OCI-LY1 (cell line): ENCODE measurements around the gene FCN1.

Source experiments
- H2AFZ ChIP-seq: fragments of 200-600 bp; sonication (generic), shearing (Covaris generic); 2 replicates; pipeline ENCODE4 v1.6.0; 2014; ENCODE audit warnings: antibody characterized with exemption, mild to moderate bottlenecking, low read length
- H3F3A ChIP-seq: fragments of 200-600 bp; sonication (generic), shearing (Covaris generic); 2 replicates; pipeline ENCODE4 v1.6.0; 2014; ENCODE audit warnings: mild to moderate bottlenecking, antibody characterized with exemption, low read length, moderate library complexity; ENCODE audit not compliant: insufficient read depth
- H3K27ac ChIP-seq: fragments of 200-600 bp; sonication (generic); 2 replicates; pipeline ENCODE4 v1.5.1; 2014; ENCODE audit warnings: low read length, mixed run types, mild to moderate bottlenecking, low read depth; ENCODE audit not compliant: poor library complexity, severe bottlenecking
- H3K27me3 ChIP-seq: fragments of 200-600 bp; sonication (generic); 2 replicates; pipeline ENCODE4 v1.6.0; 2014; ENCODE audit warnings: antibody characterized with exemption, mild to moderate bottlenecking, low read length, moderate library complexity; ENCODE audit not compliant: insufficient read depth
- H3K36me3 ChIP-seq: fragments of 200-600 bp; sonication (generic); 2 replicates; pipeline ENCODE4 v1.6.1; 2014; ENCODE audit warnings: mild to moderate bottlenecking, antibody characterized with exemption, low read length, moderate library complexity, mixed read lengths; ENCODE audit not compliant: insufficient read depth
- H3K4me1 ChIP-seq: fragments of 200-600 bp; sonication (generic); 2 replicates; pipeline ENCODE4 v1.5.1; 2014; ENCODE audit warnings: mild to moderate bottlenecking, low read length, moderate library complexity; ENCODE audit not compliant: insufficient read depth, severe bottlenecking
- H3K4me2 ChIP-seq: fragments of 200-600 bp; sonication (generic), shearing (Covaris generic); 2 replicates; pipeline ENCODE4 v1.6.1; 2014; ENCODE audit warnings: low read length
- H3K4me3 ChIP-seq: fragments of 200-600 bp; sonication (generic); 2 replicates; pipeline ENCODE4 v1.5.1; 2014; ENCODE audit warnings: low read length, low read depth, mild to moderate bottlenecking, mixed read lengths; ENCODE audit not compliant: poor library complexity, severe bottlenecking
- H3K79me2 ChIP-seq: fragments of 200-600 bp; shearing (Covaris generic); 2 replicates; pipeline ENCODE4 v1.6.1; 2016; ENCODE audit warnings: mixed run types, low read length, mixed read lengths; ENCODE audit not compliant: insufficient read depth
- H3K9ac ChIP-seq: fragments of 200-600 bp; sonication (generic), shearing (Covaris generic); 2 replicates; pipeline ENCODE4 v1.6.1; 2014; ENCODE audit warnings: mild to moderate bottlenecking, low read length, mixed read lengths
- H3K9me2 ChIP-seq: fragments of 200-600 bp; sonication (generic), shearing (Covaris generic); 2 replicates; pipeline ENCODE4 v1.6.1; 2014; ENCODE audit warnings: low read depth, mild to moderate bottlenecking, low read length, mixed read lengths
- H3K9me3 ChIP-seq: fragments of 200-600 bp; shearing (Covaris generic); 2 replicates; pipeline ENCODE4 v1.6.1; 2014; ENCODE audit warnings: low read length, mixed read lengths
- H4K20me1 ChIP-seq: fragments of 200-600 bp; sonication (generic), shearing (Covaris generic); 2 replicates; pipeline ENCODE4 v1.6.0; 2016; ENCODE audit warnings: mild to moderate bottlenecking, low read length; ENCODE audit not compliant: insufficient read depth
- EZH2 ChIP-seq: fragments of 200-600 bp; sonication (generic), shearing (Covaris generic); IDR thresholded peaks from 2 replicates; pipeline ENCODE4 v1.8.0; 2017; ENCODE audit warnings: borderline replicate concordance, mixed run types, mild to moderate bottlenecking, antibody characterized with exemption, low read length, moderate library complexity, mixed read lengths
- TF ChIP-seq, protein P1 (sequence below): fragments of 200-600 bp; sonication (generic), shearing (Covaris generic); IDR thresholded peaks from 2 replicates; pipeline ENCODE4 v1.5.1; 2017; ENCODE audit warnings: mild to moderate bottlenecking, antibody characterized with exemption, low read length, moderate library complexity, mixed read lengths

FCN1 gene

DNA sequence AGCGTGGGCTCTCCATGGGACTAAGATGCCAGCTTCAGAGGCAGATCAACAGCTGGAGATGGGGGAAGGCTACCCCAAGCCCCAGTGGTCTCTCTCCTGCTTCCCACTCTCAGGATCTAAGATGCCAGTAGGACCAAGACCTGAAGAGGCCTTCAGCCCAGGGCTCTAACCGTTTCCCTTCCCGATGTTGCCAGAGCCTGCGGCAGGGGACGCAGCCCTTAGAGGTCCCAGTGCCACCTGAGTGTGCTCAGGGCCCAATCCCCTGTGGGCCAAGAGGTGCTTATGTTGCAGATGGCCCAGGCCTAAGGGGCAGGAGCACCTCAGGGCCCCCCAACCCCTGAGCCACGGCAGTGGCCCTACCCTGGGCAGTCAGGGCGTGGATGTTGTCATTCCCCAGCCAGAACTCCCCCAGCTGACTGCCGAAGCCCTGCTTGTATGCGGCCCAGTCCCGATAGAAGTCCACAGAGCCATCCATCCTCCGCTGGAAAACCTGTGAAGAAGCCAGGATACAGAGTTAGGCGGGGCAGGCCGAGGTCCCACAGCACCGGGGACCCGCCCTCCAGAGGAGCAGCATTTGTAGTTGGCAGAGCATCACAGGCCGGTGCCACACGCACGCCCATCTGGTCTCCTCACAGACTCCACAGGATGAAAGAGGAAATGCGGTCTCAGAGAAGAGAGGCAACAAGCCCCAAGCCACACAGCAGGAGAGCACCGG lies 5.4 kb downstream of the FCN1 start:
- TF ChIP-seq, protein P1, sequence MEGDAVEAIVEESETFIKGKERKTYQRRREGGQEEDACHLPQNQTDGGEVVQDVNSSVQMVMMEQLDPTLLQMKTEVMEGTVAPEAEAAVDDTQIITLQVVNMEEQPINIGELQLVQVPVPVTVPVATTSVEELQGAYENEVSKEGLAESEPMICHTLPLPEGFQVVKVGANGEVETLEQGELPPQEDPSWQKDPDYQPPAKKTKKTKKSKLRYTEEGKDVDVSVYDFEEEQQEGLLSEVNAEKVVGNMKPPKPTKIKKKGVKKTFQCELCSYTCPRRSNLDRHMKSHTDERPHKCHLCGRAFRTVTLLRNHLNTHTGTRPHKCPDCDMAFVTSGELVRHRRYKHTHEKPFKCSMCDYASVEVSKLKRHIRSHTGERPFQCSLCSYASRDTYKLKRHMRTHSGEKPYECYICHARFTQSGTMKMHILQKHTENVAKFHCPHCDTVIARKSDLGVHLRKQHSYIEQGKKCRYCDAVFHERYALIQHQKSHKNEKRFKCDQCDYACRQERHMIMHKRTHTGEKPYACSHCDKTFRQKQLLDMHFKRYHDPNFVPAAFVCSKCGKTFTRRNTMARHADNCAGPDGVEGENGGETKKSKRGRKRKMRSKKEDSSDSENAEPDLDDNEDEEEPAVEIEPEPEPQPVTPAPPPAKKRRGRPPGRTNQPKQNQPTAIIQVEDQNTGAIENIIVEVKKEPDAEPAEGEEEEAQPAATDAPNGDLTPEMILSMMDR: no peak
- TF ChIP-seq EZH2: no peak
- H3K27me3 ChIP-seq: peaks cover 3% of the 10 kb centered on the region
- H3K36me3 ChIP-seq: no peaks in the 10 kb centered on the region
- H4K20me1 ChIP-seq: no peaks in the 10 kb centered on the region
- H3K9me2 ChIP-seq: no peaks in the 10 kb centered on the region
- H3K4me2 ChIP-seq: no peak overlapping the region
- H3K79me2 ChIP-seq: no peaks in the 10 kb centered on the region
- H3K27ac ChIP-seq: no peak overlapping the region
- H3K9ac ChIP-seq: no peak overlapping the region
- H2AFZ ChIP-seq: no peak overlapping the region
- H3K4me3 ChIP-seq: no peak overlapping the region
- H3F3A ChIP-seq: no peaks in the 10 kb centered on the region
- H3K4me1 ChIP-seq: peaks cover 17% of the 10 kb centered on the region
- H3K9me3 ChIP-seq: no peaks in the 10 kb centered on the region

DNA sequence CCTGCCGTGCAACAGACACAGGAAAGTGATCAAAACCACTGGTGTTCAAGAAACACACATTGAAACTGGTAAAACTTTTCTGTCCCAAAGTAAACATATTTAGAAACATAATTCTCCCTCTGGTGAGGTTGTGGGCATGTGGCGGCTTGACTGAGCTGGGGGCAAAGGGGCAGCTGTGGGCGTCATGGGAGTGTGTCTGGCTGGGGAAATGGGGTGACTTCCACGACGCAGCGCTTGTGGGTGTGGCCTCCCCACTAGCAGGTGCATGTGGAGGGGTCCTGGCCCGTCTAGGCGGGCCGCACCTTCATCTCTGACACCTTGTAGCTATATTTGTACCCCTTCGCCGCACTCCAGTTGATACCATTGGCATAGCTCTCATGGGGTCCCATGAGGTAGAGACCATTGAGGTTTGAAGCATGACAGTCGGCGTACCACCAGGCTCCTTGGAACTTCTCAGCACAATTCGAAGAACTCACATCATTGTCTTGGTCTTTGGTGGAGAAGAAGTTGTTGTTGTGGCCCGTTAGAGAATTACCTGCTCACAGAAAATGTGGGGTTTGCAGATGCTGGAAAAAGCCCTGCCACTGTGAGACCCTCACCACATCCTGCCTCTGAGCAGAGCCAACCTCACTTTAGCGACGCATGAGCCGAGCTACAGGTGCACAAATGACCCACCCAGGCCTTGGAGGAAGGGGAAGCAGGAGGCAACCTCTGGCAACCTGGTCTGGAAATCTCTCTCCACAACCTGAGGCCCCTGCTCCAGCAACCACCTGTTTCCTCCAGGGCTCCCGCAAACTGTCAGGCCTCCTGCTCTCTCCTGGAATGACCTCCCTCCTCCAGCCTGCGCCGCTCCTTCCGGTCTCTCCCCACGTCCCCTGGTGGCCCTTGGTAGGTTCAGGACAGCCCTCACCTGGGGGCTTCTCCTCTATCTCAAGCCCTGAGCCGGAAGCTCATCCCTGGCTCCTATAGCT lies 7.9 kb downstream of the FCN1 start:
- H3K9me3 ChIP-seq: no peaks in the 10 kb centered on the region
- H2AFZ ChIP-seq: no peak overlapping the region
- H3K9ac ChIP-seq: no peak overlapping the region
- no peaks in the 10 kb centered on the region for H4K20me1 ChIP-seq
- no peaks in the 10 kb centered on the region for H3K79me2 ChIP-seq
- H3F3A ChIP-seq: no peaks in the 10 kb centered on the region
- H3K27ac ChIP-seq: no peak overlapping the region
- H3K36me3 ChIP-seq: no peaks in the 10 kb centered on the region; the same call in 1 of the 2 replicates
- peaks cover 5% of the 10 kb centered on the region for H3K27me3 ChIP-seq
- no peak overlapping the region for H3K4me3 ChIP-seq
- H3K9me2 ChIP-seq: no peaks in the 10 kb centered on the region
- H3K4me2 ChIP-seq: no peak overlapping the region; the same call in 1 of the 2 replicates
- TF ChIP-seq EZH2: no peak
- TF ChIP-seq, protein P1: no peak
- H3K4me1 ChIP-seq: peaks cover 17% of the 10 kb centered on the region

- peaks cover 3% of the 10 kb centered on the region; the same call in 1 of the 2 replicates for H3K9me3 ChIP-seq
- no peak overlapping the region for H3K4me3 ChIP-seq
- H3K9ac ChIP-seq: no peak overlapping the region
- no peaks in the 10 kb centered on the region for H4K20me1 ChIP-seq
- no peaks in the 10 kb centered on the region for H3F3A ChIP-seq
- peaks cover 17% of the 10 kb centered on the region for H3K4me1 ChIP-seq
- no peak for TF ChIP-seq EZH2
- TF ChIP-seq, protein P1: no peak
- no peak overlapping the region for H2AFZ ChIP-seq
- H3K4me2 ChIP-seq: no peak overlapping the region
- no peaks in the 10 kb centered on the region; the same call in 1 of the 2 replicates for H3K36me3 ChIP-seq
- peaks cover 5% of the 10 kb centered on the region; the same call in 1 of the 2 replicates for H3K27me3 ChIP-seq
- H3K27ac ChIP-seq: no peak overlapping the region
- no peaks in the 10 kb centered on the region for H3K9me2 ChIP-seq
- no peaks in the 10 kb centered on the region for H3K79me2 ChIP-seq
Measured at GRCh38 chr9:134908524-134909309, 9.0 kb downstream of the FCN1 start.
